Measurements from ENCODE around the gene SIK2.

DNA sequence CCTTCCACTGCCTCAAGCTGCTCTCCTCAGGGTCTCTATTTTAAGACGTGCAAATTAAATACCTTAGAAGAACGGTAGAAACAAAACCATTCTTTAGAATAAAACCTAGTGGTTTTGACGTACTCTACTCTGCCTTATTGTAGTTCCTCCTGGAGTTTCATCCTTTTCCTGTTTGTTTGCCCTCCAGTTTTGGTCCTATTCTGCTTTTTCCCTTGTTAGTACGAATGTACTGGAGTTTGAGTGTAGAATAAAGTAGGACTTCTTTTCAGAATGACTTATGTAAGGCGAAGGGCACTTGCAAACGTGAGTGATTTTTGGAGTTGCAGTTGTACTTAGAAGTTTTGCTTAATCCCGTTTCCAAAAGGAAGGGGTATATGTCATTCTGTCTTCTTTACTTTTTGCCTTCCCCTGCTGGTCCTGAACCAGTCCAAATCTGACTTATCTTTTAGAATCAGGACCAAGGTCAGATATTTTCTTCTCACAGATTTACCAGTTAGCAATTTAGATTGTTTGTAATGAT is 1.4 kb downstream of the SIK2 start:
- no peak for TF ChIP-seq GLIS3 (CRISPR knock-in tag; IDR thresholded peaks at IDR 0.05)
- no peak for TF ChIP-seq TOX (CRISPR knock-in tag; IDR thresholded peaks at IDR 0.05; ENCODE audit: borderline replicate concordance)
- no peak for TF ChIP-seq TSHZ2 (CRISPR knock-in tag; IDR thresholded peaks at IDR 0.05)
- TF ChIP-seq ZFP3 (CRISPR knock-in tag; IDR thresholded peaks at IDR 0.05): no peak
- no peak for TF ChIP-seq PATZ1 (CRISPR knock-in tag; IDR thresholded peaks at IDR 0.05; ENCODE audit: borderline replicate concordance)
- no peak for TF ChIP-seq ZFP30 (CRISPR knock-in tag; IDR thresholded peaks at IDR 0.05)
- no peak for TF ChIP-seq ZNF8 (CRISPR knock-in tag; IDR thresholded peaks at IDR 0.05)
- no peak for TF ChIP-seq ISL1 (CRISPR knock-in tag; IDR thresholded peaks at IDR 0.05)
- TF ChIP-seq CREB5 (CRISPR knock-in tag; IDR thresholded peaks at IDR 0.05; ENCODE audit: low read depth): no peak
- no peak for TF ChIP-seq SNAI2 (CRISPR knock-in tag; IDR thresholded peaks at IDR 0.05)
- TF ChIP-seq RARB (CRISPR knock-in tag; IDR thresholded peaks at IDR 0.05): no peak
- TF ChIP-seq BACH2 (CRISPR knock-in tag; IDR thresholded peaks at IDR 0.05; ENCODE audit: borderline replicate concordance): no peak
